ENCODE measurements around the gene CANT1.
"Not testable (repeated sequence)": the region's sequence is repeated elsewhere in the genome, so short reads cannot be mapped to it uniquely, and the experiment has no call there.

Gene CANT1

GRCh38 chr17:78977681-78977943, 32.0 kb downstream of the CANT1 start:
- DNase-seq (ENCODE audit: low read depth): no peak

- DNase-seq (ENCODE audit: low read depth): no peak
Observed at GRCh38 chr17:78976907-78977680, 32.5 kb downstream of the CANT1 start.

DNA sequence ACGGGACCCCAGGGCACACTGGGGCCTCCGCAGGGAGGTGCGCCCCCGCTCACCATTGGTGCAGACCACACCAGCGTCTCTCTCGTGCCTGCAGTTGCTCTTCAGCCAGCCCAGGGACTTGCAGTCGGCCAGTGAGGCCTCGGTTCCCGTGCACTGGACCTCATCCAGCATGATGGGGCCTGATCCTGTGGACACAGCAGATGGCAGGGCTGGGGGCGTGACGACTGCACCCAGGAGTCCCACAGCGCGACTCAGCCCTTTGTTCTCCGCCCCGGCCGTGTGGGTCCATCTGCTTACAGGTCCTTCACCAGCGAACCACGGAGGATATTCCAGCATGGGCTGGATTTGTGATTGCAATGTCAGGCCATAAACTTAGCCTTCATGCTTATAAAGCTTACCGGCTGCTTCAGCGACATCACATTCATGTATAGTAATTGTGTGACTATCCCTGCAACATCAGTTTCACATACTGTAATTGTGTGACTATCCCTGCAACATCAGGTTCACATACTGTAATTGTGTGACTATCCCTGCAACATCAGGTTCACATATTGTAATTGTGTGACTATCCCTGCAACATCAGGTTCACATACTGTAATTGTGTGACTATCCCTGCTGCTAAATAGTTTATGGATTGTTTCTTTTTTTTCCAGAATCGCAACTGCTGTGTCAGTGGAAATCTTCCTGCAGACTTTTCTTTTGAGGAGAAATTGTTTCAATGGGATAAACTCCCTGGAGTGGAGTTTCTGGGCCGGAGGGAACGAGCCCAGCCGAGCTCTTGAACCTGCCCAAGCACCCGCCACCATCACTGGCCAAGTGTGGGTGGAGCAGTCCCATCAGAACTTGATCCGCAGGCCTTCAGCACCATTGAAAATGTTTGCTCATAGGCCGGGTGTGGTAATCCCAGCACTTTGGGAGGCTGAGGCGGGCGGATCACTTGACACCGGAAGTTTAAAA, 34.7 kb downstream of the CANT1 start:
- peak; percentile 78 for DNase-seq (ENCODE audit: low read depth)

DNA sequence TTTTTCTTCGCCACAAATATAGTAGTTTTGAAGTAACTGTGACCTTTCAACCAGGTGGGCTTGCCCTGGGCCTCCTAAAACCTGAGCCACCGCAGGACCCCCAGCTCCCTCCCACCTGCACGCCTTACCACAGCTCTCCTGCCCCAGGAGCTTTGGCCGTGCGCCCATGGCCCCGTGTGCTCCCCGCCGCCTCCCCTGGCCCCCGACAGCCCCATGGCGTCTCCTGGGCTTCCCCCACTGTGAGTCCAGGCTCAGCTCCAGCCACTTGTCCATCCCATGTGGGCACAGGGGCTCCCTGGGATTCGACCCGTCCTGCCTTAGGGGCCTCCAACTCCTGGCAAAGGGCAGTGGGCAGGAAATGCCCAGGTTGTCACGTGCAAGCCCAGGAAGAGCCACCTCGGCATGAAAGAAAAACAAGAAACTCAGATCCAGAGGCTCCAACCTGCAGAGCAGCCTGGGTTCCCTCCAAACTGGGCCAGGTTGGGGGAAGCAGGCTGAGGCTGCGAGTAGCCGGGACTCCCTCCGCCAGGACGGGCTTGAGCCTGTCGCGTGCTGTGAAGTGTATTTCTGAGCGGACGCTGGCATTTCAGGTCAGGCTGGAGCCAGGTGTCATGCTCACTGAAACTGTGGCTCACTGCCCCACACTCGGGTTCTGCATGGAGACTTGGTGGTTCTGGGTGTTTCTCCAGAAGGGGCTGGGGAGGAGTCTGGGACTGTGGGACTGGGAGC, 35.6 kb downstream of the CANT1 start:
- DNase-seq (ENCODE audit: low read depth): no peak

DNA sequence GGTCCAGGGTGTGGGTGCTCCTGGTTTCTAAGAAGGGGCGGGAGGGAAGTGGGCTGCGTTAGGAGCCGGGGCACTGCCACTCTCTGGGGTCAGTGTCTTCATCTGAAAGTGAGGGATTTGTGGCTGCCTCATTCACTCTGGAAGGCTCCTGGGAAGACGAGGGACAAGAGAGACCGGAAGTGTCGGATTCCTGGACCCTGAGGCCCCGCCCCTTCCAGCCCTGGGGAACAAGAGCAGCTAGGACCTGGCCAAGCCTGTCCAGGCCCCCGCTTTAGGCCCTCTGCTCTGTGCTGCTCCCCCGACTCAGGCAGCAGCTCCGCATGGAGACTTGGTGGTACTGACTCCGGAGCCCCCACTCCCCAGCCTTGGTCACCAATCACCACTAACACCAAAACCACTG, 36.4 kb downstream of the CANT1 start:
- DNase-seq (ENCODE audit: low read depth): no peak

- no peak for DNase-seq (ENCODE audit: low read depth)
Observed at GRCh38 chr17:78972507-78973105, 37.0 kb downstream of the CANT1 start.

GRCh38 chr17:78971756-78972506, 37.6 kb downstream of the CANT1 start:
- no peak for DNase-seq (ENCODE audit: low read depth)

DNA sequence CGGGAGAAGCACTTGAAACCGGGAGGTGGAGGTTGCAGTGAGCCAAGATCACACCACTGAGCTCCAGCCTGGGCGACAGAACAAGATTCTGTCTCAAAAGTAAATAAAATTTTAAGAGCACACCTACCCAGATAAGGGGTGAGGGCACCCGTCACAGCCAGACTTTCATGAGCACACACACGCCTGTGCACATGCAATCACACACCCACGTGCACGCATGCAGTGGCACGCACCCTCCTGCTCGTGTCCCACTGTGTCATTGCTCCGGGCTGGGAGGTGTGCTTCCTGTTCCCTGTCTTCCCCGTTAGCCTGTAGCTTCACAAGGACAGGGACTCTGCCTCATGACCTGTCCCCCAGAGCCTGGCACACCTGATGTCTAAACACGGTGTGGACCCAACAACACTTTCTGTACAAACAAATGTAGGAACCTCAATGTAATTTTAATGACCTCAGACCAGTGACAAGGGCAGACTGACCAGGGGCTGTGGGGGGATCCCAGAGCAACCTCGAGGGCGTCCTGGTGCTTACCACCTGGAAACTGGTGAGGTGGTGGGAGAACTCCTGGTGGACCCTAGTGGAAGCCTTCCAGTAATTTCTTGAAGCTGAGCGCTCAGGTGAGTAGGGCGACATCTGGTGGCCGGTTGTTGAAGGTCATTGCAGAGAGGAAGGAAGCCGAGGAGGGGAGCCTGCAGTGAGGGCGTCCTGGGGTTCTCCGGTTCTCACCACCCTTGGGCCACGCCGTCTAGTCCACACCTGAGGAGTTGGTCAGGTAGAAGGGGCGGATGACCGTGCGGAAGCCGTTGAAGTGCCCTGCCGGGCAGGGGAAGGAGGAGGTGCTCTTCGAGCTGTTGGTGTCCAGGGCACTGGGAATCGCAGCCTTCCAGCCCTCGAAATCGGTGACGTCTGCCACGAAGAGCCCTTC, 38.5 kb downstream of the CANT1 start:
- peak; percentile 90 for DNase-seq (ENCODE audit: low read depth)

DNA sequence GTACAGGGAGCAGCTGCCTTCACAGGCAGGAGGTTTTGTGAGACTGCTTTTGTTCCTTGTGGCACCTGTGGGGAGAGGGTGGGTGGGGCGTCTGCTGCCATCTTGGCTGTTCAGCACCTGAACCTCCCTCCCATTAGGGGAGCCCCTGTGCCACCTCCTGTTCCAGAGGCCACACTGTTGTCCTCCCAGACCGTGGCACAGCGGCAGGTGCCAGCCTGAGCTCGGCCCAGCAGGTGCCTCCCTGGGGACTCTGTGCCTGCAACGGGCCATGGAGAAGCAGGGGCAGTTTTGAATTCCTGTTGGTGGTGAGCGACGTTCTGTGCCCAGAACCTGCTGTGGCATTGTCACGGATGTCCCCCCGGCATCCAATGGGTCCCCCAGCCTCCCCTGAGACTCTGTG, 39.7 kb downstream of the CANT1 start:
- no peak for DNase-seq (ENCODE audit: low read depth)

- peak; percentile 47 for DNase-seq (ENCODE audit: low read depth)
Observed at GRCh38 chr17:78967782-78968362, 41.7 kb downstream of the CANT1 start.

DNA sequence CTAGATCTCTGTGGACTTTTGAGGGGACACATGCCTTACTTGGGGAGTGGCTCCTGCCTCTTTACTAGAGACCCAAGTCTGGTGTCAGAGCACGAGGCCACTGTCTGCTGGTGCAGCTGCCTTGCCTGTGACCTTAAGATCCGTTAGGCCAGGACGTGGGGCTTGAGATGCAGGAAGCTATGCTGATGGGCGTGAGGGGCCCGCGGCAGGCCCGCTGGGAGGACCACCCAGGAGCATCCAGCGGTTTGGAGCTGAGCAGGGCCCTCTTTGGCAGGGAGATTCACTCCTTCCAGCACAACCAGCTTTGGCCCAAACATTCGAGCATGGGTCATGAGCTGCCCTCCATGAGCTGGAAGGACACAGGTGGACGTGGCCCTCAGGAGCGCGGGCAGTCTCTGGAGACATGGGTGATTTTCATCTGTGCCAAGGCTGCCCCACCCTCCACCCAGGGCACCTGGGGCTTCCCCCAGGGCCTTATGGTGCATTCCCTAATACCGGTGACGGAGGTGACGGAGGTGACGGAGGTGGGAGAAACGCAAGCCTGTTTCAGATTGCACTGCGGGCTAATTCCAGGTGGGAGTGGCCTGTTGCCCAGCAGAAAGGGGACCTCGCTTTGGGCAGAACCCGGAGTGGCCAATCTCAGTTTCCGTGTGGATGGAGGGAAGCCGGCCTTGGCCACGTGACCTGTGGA, 42.5 kb downstream of the CANT1 start:
- DNase-seq (ENCODE audit: low read depth): no peak

DNA sequence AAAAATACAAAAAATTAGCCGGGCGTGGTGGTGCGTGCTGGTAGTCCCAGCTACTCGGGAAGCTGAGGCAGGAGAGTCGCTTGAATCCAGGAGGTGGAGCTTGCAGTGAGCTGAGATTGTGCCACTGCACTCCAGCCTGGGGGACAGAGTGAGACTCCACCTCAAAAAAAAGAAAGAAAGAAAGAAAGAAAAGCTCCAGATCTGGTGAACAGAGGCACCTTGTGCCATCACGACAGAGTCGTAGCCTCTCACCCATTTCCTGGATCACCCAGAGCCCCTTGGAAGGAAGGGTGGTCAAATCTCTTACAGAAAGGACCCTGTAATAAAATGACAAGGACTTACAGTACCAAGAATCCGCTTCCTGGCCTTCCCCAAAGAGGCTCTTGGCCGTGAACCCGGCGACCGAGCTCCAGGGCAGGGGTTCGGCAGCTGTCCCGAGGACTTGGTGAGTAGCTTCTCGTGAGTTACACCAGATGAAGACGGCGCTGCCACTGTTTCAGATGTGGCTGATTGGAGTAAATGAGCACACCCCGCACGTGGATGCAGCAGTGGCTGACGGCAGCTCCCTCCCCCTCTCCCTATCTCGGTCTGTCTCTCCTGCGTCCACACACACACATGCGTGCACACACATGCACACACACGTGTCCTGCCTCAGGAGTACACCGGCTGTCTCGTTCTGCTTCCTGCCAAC, 43.3 kb downstream of the CANT1 start:
- no peak for DNase-seq (ENCODE audit: low read depth)

GRCh38 chr17:78965491-78965924, 44.1 kb downstream of the CANT1 start:
- DNase-seq (ENCODE audit: low read depth): no peak

DNA sequence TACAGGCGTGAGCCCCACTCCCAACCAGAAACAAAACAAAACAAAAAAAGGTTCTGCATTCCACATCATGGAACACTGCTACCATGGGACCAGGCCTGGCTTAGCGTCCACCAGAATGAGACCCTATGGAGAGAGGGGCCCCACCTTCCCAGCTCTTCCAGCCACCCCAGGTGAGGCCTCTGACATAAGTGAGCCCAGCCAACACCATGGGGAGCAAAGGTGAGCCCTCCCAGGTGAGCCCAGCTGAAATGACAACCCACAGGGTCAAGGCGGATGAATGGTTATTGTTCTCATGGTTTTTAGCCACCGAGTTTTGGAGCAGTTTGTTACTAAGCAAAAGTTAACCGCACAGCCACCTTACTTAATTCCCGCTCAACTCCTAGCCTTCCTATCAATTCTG, 46.2 kb downstream of the CANT1 start:
- no peak for DNase-seq (ENCODE audit: low read depth)

- not testable (repeated sequence) for DNase-seq (ENCODE audit: low read depth)
Observed at GRCh38 chr17:78962984-78963348, 46.6 kb downstream of the CANT1 start.

DNA sequence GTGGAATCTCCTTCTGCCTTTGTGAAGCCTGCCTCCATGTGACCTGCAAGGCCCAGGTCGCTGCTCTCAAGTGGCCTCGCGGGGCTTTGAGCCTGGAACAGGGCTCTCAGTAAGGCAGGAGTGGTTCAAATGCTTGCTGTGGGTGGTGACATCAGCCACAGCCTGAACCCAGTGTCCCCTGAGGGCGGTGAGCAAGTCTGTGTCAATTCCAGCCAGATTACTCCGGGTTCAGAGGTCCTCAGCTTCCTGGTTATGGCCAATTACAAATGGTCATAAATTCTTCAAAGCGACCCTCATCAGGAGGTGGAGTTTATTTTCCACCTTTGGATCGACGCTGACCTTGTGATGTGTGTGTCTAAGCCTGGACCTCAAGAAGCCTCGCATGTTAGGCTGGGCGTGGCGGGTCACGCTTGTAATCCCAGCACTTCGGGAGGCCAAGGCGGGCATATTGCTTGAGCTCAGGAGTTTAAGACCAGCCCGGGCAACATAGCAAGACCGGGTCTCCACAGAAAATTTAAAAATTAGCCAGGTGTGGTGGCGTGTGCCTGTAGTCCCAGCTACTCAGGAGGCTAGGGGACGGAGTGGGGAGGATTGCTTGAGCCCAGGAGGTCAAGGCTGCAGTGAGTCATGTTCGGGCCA, 47.1 kb downstream of the CANT1 start:
- peak; percentile 88 for DNase-seq (ENCODE audit: low read depth)

DNA sequence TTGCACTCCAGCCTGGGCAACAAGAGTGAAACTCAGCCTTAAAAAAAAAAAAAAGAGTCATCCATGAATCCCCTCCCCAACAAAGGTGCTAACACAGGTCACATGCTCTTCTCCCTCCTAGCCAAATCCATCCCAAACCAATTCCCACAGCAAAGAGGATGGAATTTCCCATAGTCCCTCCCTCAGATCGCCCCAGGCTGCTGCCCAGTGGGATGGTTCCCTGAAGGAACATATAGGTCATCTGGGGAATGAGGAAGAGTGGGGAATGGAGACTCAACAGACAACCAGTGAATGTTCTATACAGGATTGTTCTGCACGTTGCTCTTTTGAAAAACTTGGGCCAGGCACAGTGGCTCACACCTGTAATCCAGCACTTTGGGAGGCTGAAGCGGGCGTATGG, 48.0 kb downstream of the CANT1 start:
- DNase-seq (ENCODE audit: low read depth): no peak

- DNase-seq (ENCODE audit: low read depth): no peak
Observed at GRCh38 chr17:78960928-78961327, 48.6 kb downstream of the CANT1 start.
